ENCODE results near the gene TAB3. TPM values are rescaled to one million over a fixed set of nuclear protein-coding genes. Genes with fewer than 3 reads are reported as not detected.

TAB3 gene
- total and polyA plus RNA-seq, 7 experiments from 2014 or later = 4.0 to 24.8 (median 18.8) TPM

GRCh38 chrX:30831082-30831481 lies 58.0 kb downstream of the TAB3 start:
- ChIA-PET CTCF (interaction anchor here (0.8 kb wide), 1 partner anchor 607 kb away, joined by 4 read pairs; no protein-coding TSS in a partner anchor), POLR2A (interaction anchor here (0.6 to 1.2 kb wide), 2 partner anchors 16 to 58 kb away, joined by 3 to 4 read pairs; partner anchors contain the start of gene TAB3)
- intact Hi-C loops (cut with micrococcal nuclease) = loop anchor here (1.0 to 10.0 kb wide), 5 partner anchors 58 to 256 kb away; partner anchors contain the start of genes TAB3 (in 2 of the 2), GK (in 1 of the 2) and TASL (in 1 of the 2)
- peak; percentile 55 for ATAC-seq
- Histone ChIP-seq H3K27me3 (ENCODE audit: control insufficient read depth in 2 of 2, insufficient read depth in 2 of 2, low read length in 2 of 2) (no peaks in the 10 kb centered on the region), H3K27ac (ENCODE audit: low read depth, low read length) (peak overlapping the region; percentile 64), H3K4me3 (ENCODE audit: low read length) (no peak overlapping the region), H3K4me1 (ENCODE audit: control insufficient read depth in 2 of 2, insufficient read depth in 2 of 2, low read length in 2 of 2) (no peaks in the 10 kb centered on the region), H3K9me3 (ENCODE audit: control insufficient read depth in 2 of 3, low read length in 3 of 3) (no peaks in the 10 kb centered on the region), H3K36me3 (ENCODE audit: control insufficient read depth in 2 of 3, insufficient read depth in 3 of 3, low read length in 3 of 3) (peaks cover 0 to 3% (median 0%) of the 10 kb centered on the region in 3 experiments)
- peak in 8 of 9 donors; percentile 11 to 34 (median 22) for DNase-seq
- peak overlapping the region; percentile 84 to 95 (median 93) for H3K27ac Mint-ChIP-seq
- no peaks in the 10 kb centered on the region for H3K9me3 Mint-ChIP-seq
- peaks cover 0 to 16% (median 3%) of the 10 kb centered on the region in 5 donors for H3K36me3 Mint-ChIP-seq
- H3K4me1 Mint-ChIP-seq = peaks cover 8 to 49% (median 38%) of the 10 kb centered on the region in 7 donors
- H3K4me3 Mint-ChIP-seq = peak overlapping the region; percentile 72 to 86 (median 82)
- H3K27me3 Mint-ChIP-seq = no peaks in the 10 kb centered on the region

- intact Hi-C loops (cut with micrococcal nuclease) = loop anchor here (2.0 to 10.0 kb wide), 4 partner anchors 58 to 256 kb away; partner anchors contain the start of genes GK (in 1 of the 2), TAB3 (in 1 of the 2) and TASL (in 1 of the 2)
- DNase-seq = no peak
- H3K4me1 Mint-ChIP-seq = peaks cover 8 to 56% (median 44%) of the 10 kb centered on the region in 7 donors
These were observed 58.6 kb downstream of the TAB3 start for GRCh38 chrX:30830326-30830943.

GRCh38 chrX:30824275-30824674 lies 64.8 kb downstream of the TAB3 start:
- Histone ChIP-seq H3K27ac (ENCODE audit: low read depth, low read length) (no peak overlapping the region), H3K9me3 (ENCODE audit: control insufficient read depth in 2 of 3, low read length in 3 of 3) (no peaks in the 10 kb centered on the region), H3K27me3 (ENCODE audit: control insufficient read depth in 2 of 2, insufficient read depth in 2 of 2, low read length in 2 of 2) (no peaks in the 10 kb centered on the region), H3K36me3 (ENCODE audit: control insufficient read depth in 2 of 3, insufficient read depth in 3 of 3, low read length in 3 of 3) (no peaks in the 10 kb centered on the region), H3K4me3 (ENCODE audit: low read length) (no peak overlapping the region), H3K4me1 (ENCODE audit: control insufficient read depth in 2 of 2, insufficient read depth in 2 of 2, low read length in 2 of 2) (peaks cover 0 to 6% of the 10 kb centered on the region in 2 donors)
- no peak overlapping the region for H3K27ac Mint-ChIP-seq
- H3K4me1 Mint-ChIP-seq = peaks cover 5 to 39% (median 34%) of the 10 kb centered on the region in 7 donors
- intact Hi-C loops (cut with micrococcal nuclease) = loop anchor here in 1 of 2 donors (5.0 kb wide), 2 partner anchors 87 to 187 kb away; no protein-coding TSS in a partner anchor
- H3K9me3 Mint-ChIP-seq = peaks cover 0 to 2% (median 0%) of the 10 kb centered on the region in 11 donors
- H3K36me3 Mint-ChIP-seq = peaks cover 0 to 2% (median 0%) of the 10 kb centered on the region in 5 donors
- ChIA-PET POLR2A (no interaction called here), CTCF (no interaction called here)
- no peak for DNase-seq
- no peak for ATAC-seq
- no peaks in the 10 kb centered on the region for H3K27me3 Mint-ChIP-seq
- no peak overlapping the region for H3K4me3 Mint-ChIP-seq

More at GRCh38 chrX:30830326-30830943, 58.6 kb downstream of the TAB3 start:
- H3K27ac ChIP-seq (ENCODE audit: low read depth, low read length) = peak overlapping the region; percentile 64
- peak overlapping the region in 7 of 9 donors; percentile 84 to 94 (median 93) for H3K27ac Mint-ChIP-seq
- ChIA-PET CTCF (interaction anchor here (0.8 kb wide), 1 partner anchor 608 kb away, joined by 4 read pairs; no protein-coding TSS in a partner anchor), POLR2A (interaction anchor here (0.6 to 1.1 kb wide), 2 partner anchors 17 to 59 kb away, joined by 4 read pairs; partner anchors contain the start of gene TAB3)
- H3K27me3 ChIP-seq (ENCODE audit: control insufficient read depth in 2 of 2, insufficient read depth in 2 of 2, low read length in 2 of 2) = no peaks in the 10 kb centered on the region
- H3K4me3 ChIP-seq (ENCODE audit: low read length) = no peak overlapping the region
- no peaks in the 10 kb centered on the region for H3K4me1 ChIP-seq (ENCODE audit: control insufficient read depth in 2 of 2, insufficient read depth in 2 of 2, low read length in 2 of 2)
- peaks cover 0 to 1% (median 0%) of the 10 kb centered on the region in 11 donors for H3K9me3 Mint-ChIP-seq
- peaks cover 0 to 15% (median 3%) of the 10 kb centered on the region in 5 donors for H3K36me3 Mint-ChIP-seq
- no peaks in the 10 kb centered on the region for H3K27me3 Mint-ChIP-seq
- H3K36me3 ChIP-seq (ENCODE audit: control insufficient read depth in 2 of 3, insufficient read depth in 3 of 3, low read length in 3 of 3) = peaks cover 0 to 3% (median 0%) of the 10 kb centered on the region in 3 experiments
- peak overlapping the region in 6 of 10 donors; percentile 72 to 86 (median 82) for H3K4me3 Mint-ChIP-seq
- no peaks in the 10 kb centered on the region for H3K9me3 ChIP-seq (ENCODE audit: control insufficient read depth in 2 of 3, low read length in 3 of 3)
- no peak for ATAC-seq

GRCh38 chrX:30822764-30823163 lies 66.3 kb downstream of the TAB3 start:
- intact Hi-C loops (cut with micrococcal nuclease) = loop anchor here in 1 of 2 donors (5.0 kb wide), 2 partner anchors 85 to 185 kb away; no protein-coding TSS in a partner anchor
- CTCF ChIA-PET = no interaction called here
- no peaks in the 10 kb centered on the region for H3K9me3 ChIP-seq (ENCODE audit: control insufficient read depth in 2 of 3, low read length in 3 of 3)

GRCh38 chrX:30822068-30822681 lies 66.9 kb downstream of the TAB3 start:
- H3K27ac Mint-ChIP-seq = no peak overlapping the region
- Histone ChIP-seq H3K27ac (ENCODE audit: low read depth, low read length) (no peak overlapping the region), H3K4me3 (ENCODE audit: low read length) (no peak overlapping the region), H3K4me1 (ENCODE audit: control insufficient read depth in 2 of 2, insufficient read depth in 2 of 2, low read length in 2 of 2) (peaks cover 0 to 6% of the 10 kb centered on the region in 2 donors), H3K36me3 (ENCODE audit: control insufficient read depth in 2 of 3, insufficient read depth in 3 of 3, low read length in 3 of 3) (no peaks in the 10 kb centered on the region), H3K27me3 (ENCODE audit: control insufficient read depth in 2 of 2, insufficient read depth in 2 of 2, low read length in 2 of 2) (no peaks in the 10 kb centered on the region), H3K9me3 (ENCODE audit: control insufficient read depth in 2 of 3, low read length in 3 of 3) (no peaks in the 10 kb centered on the region)
- POLR2A ChIA-PET = no interaction called here
- intact Hi-C loops (cut with micrococcal nuclease) = loop anchor here in 1 of 2 donors (5.0 kb wide), 2 partner anchors 85 to 185 kb away; no protein-coding TSS in a partner anchor
- ATAC-seq (peak; percentile 32), DNase-seq (no peak)
- no peaks in the 10 kb centered on the region for H3K27me3 Mint-ChIP-seq
- CTCF ChIA-PET = no interaction called here
- H3K4me3 Mint-ChIP-seq = no peak overlapping the region
- peaks cover 5 to 28% (median 23%) of the 10 kb centered on the region in 7 donors for H3K4me1 Mint-ChIP-seq
- no peaks in the 10 kb centered on the region for H3K36me3 Mint-ChIP-seq
- peaks cover 0 to 2% (median 0%) of the 10 kb centered on the region in 11 donors for H3K9me3 Mint-ChIP-seq

More at GRCh38 chrX:30822764-30823163, 66.3 kb downstream of the TAB3 start:
- Mint-ChIP-seq H3K27me3 (no peaks in the 10 kb centered on the region), H3K36me3 (no peaks in the 10 kb centered on the region), H3K4me3 (no peak overlapping the region), H3K4me1 (peaks cover 5 to 28% (median 23%) of the 10 kb centered on the region in 7 donors), H3K27ac (no peak overlapping the region), H3K9me3 (peaks cover 0 to 2% (median 0%) of the 10 kb centered on the region in 11 donors)
- no peak for ATAC-seq
- POLR2A ChIA-PET = no interaction called here
- Histone ChIP-seq H3K36me3 (ENCODE audit: control insufficient read depth in 2 of 3, insufficient read depth in 3 of 3, low read length in 3 of 3) (no peaks in the 10 kb centered on the region), H3K4me3 (ENCODE audit: low read length) (no peak overlapping the region), H3K4me1 (ENCODE audit: control insufficient read depth in 2 of 2, insufficient read depth in 2 of 2, low read length in 2 of 2) (peaks cover 0 to 6% of the 10 kb centered on the region in 2 donors), H3K27me3 (ENCODE audit: control insufficient read depth in 2 of 2, insufficient read depth in 2 of 2, low read length in 2 of 2) (no peaks in the 10 kb centered on the region), H3K27ac (ENCODE audit: low read depth, low read length) (no peak overlapping the region)
- no peak for DNase-seq

GRCh38 chrX:30821116-30821515 lies 67.9 kb downstream of the TAB3 start:
- no peak for ATAC-seq
- CTCF ChIA-PET = interaction anchor here (0.6 kb wide), 1 partner anchor 64 kb away, joined by 4 read pairs; no protein-coding TSS in a partner anchor
- no peak overlapping the region for H3K27ac ChIP-seq (ENCODE audit: low read depth, low read length)
- H3K4me1 Mint-ChIP-seq = peaks cover 1 to 24% (median 18%) of the 10 kb centered on the region in 7 donors
- intact Hi-C loops (cut with micrococcal nuclease) = loop anchor here in 1 of 2 donors (5.0 kb wide), 2 partner anchors 84 to 184 kb away; no protein-coding TSS in a partner anchor
- H3K4me3 ChIP-seq (ENCODE audit: low read length) = no peak overlapping the region
- no peak overlapping the region for H3K4me3 Mint-ChIP-seq
- H3K9me3 ChIP-seq (ENCODE audit: control insufficient read depth in 2 of 3, low read length in 3 of 3) = no peaks in the 10 kb centered on the region
- H3K27me3 Mint-ChIP-seq = no peaks in the 10 kb centered on the region
- H3K9me3 Mint-ChIP-seq = peaks cover 0 to 3% (median 0%) of the 10 kb centered on the region in 11 donors
- no peak overlapping the region for H3K27ac Mint-ChIP-seq
- H3K4me1 ChIP-seq (ENCODE audit: control insufficient read depth in 2 of 2, insufficient read depth in 2 of 2, low read length in 2 of 2) = peaks cover 0 to 6% of the 10 kb centered on the region in 2 donors
- no peak for DNase-seq
- no peaks in the 10 kb centered on the region for H3K27me3 ChIP-seq (ENCODE audit: control insufficient read depth in 2 of 2, insufficient read depth in 2 of 2, low read length in 2 of 2)
- no peaks in the 10 kb centered on the region for H3K36me3 Mint-ChIP-seq
- no peaks in the 10 kb centered on the region for H3K36me3 ChIP-seq (ENCODE audit: control insufficient read depth in 2 of 3, insufficient read depth in 3 of 3, low read length in 3 of 3)
- POLR2A ChIA-PET = no interaction called here

All from naive thymus-derived CD4-positive, alpha-beta T cell (primary cell).